HUES6 (cell line): ENCODE results near the gene AIG1.
"Not testable (repeated sequence)": the region's sequence is repeated elsewhere in the genome, so short reads cannot be mapped to it uniquely, and the experiment has no call there.

ENCODE experiments used
- H3K27ac ChIP-seq: 2 replicates; pipeline ENCODE4 v1.7.0; 2013; ENCODE audit warnings: low read depth, mild to moderate bottlenecking, low read length, inconsistent platforms
- H3K27me3 ChIP-seq: 2 replicates; pipeline ENCODE4 v1.6.1; 2013; ENCODE audit warnings: low read length; ENCODE audit not compliant: control insufficient read depth, insufficient read depth
- H3K36me3 ChIP-seq: 2 replicates; pipeline ENCODE4 v1.6.1; 2013; ENCODE audit warnings: low read length; ENCODE audit not compliant: control insufficient read depth, insufficient read depth
- H3K4me1 ChIP-seq: 2 replicates; pipeline ENCODE4 v1.6.1; 2013; ENCODE audit warnings: low read length; ENCODE audit not compliant: control insufficient read depth, insufficient read depth
- H3K4me3 ChIP-seq: 2 replicates; pipeline ENCODE4 v1.5.1; 2013; ENCODE audit warnings: low read depth, low read length
- H3K9ac ChIP-seq: one replicate; pipeline ENCODE4 v1.6.1; 2013; ENCODE audit warnings: mild to moderate bottlenecking, low read length
- H3K9me3 ChIP-seq: 2 replicates; pipeline ENCODE4 v1.6.1; 2013; ENCODE audit warnings: low read depth, low read length; ENCODE audit not compliant: control insufficient read depth, insufficient read depth

Gene AIG1

DNA sequence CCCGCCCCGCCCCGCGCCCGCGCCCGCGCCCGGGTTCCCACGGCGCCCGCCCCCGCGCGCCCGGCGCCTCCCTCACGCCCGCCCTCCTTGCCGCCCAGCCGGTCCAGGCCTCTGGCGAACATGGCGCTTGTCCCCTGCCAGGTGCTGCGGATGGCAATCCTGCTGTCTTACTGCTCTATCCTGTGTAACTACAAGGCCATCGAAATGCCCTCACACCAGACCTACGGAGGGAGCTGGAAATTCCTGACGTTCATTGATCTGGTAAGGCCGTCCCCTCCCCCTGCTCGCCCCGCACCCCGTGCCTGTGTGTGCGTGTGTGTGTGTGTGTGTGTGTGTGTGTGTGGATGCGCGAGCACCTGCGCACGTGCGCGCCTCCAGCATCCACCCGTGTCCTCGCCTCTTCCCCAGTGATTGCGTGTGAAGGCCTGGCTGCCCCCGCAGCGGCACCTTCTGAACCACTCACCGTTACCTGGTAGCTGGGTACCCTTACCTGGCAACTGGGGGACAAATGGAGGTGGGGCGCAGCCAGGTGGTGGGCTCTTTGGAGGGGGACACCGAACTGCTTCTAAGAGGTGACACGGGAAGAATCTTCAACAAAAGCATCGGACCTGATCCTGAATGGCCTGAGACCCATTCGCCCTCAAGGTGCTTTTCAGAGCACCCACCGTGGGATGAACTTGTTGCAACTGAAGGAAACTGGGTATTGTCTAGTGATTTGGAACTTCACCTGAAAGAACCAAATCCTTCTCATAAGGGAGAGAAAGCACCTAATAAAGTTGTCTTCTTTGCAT, at the start of gene AIG1:
Gene AIG1, plus strand, starts transcription at position 84 of the 791 bp plus-strand sequence. Its CDS starts 37 bp downstream, at position 121.
- Histone ChIP-seq H3K36me3 (no peaks in the 10 kb centered on the region), H3K27me3 (no peaks in the 10 kb centered on the region), H3K27ac (peak within 1 kb of the TSS; percentile 29), H3K4me1 (peaks cover 44% of the 10 kb centered on the region), H3K9ac (peak within 1 kb of the TSS; percentile 79), H3K9me3 (no peaks in the 10 kb centered on the region), H3K4me3 (peak within 1 kb of the TSS; percentile 93)

- no peak overlapping the region for H3K27ac ChIP-seq
- no peak overlapping the region for H3K4me3 ChIP-seq
- no peak overlapping the region for H3K9ac ChIP-seq
- H3K36me3 ChIP-seq = no peaks in the 10 kb centered on the region
- no peaks in the 10 kb centered on the region for H3K9me3 ChIP-seq
- no peaks in the 10 kb centered on the region for H3K4me1 ChIP-seq
- no peaks in the 10 kb centered on the region for H3K27me3 ChIP-seq
Observed at GRCh38 chr6:143014764-143015163, 45.9 kb upstream of the AIG1 start.

DNA sequence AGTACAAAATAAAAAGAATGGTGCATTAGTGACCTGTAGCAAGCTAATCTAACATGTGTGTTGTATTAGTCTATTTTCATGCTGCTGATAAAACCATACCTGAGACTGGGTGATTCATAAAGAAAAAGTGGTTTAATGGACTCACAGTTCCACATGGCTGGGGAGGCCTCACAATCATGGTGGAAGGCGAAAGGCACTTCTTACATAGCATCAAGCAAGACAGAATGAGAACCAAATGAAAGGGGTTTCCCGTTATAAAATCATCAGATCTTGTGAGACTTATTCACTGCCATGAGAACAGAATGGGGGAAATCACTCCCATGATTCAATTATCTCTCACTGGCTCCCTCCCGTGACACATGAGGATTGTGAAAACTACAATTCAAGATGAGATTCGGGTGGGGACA, 45.4 kb upstream of the AIG1 start:
- Histone ChIP-seq H3K4me1 (no peaks in the 10 kb centered on the region), H3K4me3 (no peak overlapping the region), H3K9ac (no peak overlapping the region), H3K9me3 (no peaks in the 10 kb centered on the region), H3K36me3 (no peaks in the 10 kb centered on the region), H3K27ac (no peak overlapping the region), H3K27me3 (no peaks in the 10 kb centered on the region)

DNA sequence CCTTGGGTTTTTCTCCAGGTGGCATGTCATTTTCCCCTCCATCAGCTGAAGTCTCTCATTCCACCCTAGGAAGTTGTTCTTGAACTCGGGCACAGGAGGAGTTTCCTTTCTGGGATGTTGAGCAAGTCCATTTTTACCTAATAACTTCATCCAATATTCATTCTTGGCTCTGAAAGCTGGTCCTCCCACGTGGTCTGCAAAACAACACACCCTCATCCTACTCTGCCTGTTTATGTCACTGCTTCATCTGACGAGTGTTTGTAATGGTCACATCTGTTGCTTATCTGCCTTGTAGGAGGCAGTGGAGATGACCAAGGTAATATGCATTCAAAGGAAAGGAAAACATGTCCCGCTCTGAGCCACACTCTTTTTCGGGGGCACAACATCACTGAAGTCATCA, 41.7 kb upstream of the AIG1 start:
- Histone ChIP-seq H3K27ac (no peak overlapping the region), H3K27me3 (no peaks in the 10 kb centered on the region), H3K4me3 (no peak overlapping the region), H3K36me3 (no peaks in the 10 kb centered on the region), H3K9me3 (no peaks in the 10 kb centered on the region), H3K4me1 (no peaks in the 10 kb centered on the region), H3K9ac (no peak overlapping the region)

DNA sequence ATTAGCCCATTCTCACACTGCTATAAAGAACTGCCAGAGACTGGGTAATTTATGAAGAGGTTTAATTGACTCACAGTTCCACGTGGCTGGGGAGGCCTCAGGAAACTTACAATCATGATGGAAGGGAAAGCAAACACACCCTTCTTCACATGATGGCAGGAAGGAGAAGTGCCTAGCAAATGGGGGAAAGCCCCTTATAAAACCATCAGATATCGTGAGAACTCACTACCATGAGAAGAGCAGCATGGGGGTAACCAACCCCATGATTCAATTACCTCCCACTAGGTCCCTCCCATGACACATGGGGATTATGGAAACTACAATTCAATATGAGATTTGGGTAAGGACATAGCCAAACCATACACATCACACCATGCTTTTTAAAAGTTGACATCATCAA, 39.8 kb upstream of the AIG1 start:
- not testable (repeated sequence) for H3K27ac ChIP-seq, H3K4me3 ChIP-seq, H3K27me3 ChIP-seq, H3K36me3 ChIP-seq, H3K9ac ChIP-seq, H3K4me1 ChIP-seq, H3K9me3 ChIP-seq

- H3K27me3 ChIP-seq = no peaks in the 10 kb centered on the region
Observed at GRCh38 chr6:143021543-143021942, 39.1 kb upstream of the AIG1 start.

DNA sequence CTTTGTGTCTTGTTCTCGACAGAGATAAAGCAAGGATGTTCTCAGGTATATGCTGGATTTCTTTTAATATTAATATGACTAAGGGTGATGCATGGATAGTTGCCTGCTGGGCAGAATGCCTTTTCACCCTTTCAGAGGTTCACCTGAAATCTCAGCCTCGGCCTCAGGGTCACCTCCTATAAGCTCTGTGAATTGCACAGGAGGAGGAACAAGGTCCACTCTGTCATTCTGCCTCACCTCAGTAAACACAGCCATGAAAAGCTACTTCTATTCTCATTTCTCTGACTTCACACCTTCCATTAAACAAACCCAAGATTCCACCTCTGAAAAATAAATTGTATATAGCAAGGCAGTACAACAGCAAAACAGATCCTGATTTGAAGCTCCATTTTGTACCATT, 38.1 kb upstream of the AIG1 start:
- Histone ChIP-seq H3K4me3 (no peak overlapping the region), H3K4me1 (no peaks in the 10 kb centered on the region), H3K27me3 (no peaks in the 10 kb centered on the region)

More at GRCh38 chr6:143021543-143021942, 39.1 kb upstream of the AIG1 start:
- Histone ChIP-seq H3K36me3 (no peaks in the 10 kb centered on the region), H3K4me1 (no peaks in the 10 kb centered on the region), H3K9me3 (no peaks in the 10 kb centered on the region), H3K9ac (no peak overlapping the region), H3K27ac (no peak overlapping the region), H3K4me3 (no peak overlapping the region)

GRCh38 chr6:143023695-143024094, 37.0 kb upstream of the AIG1 start:
- Histone ChIP-seq H3K27ac (no peak overlapping the region), H3K4me3 (no peak overlapping the region), H3K27me3 (no peaks in the 10 kb centered on the region), H3K36me3 (no peaks in the 10 kb centered on the region), H3K4me1 (no peaks in the 10 kb centered on the region), H3K9me3 (no peaks in the 10 kb centered on the region), H3K9ac (no peak overlapping the region)

More for the DNA sequence above, 38.1 kb upstream of the AIG1 start:
- no peaks in the 10 kb centered on the region for H3K9me3 ChIP-seq
- H3K27ac ChIP-seq = no peak overlapping the region
- no peaks in the 10 kb centered on the region for H3K36me3 ChIP-seq
- H3K9ac ChIP-seq = no peak overlapping the region

GRCh38 chr6:143024977-143025376, 35.7 kb upstream of the AIG1 start:
- no peak overlapping the region for H3K27ac ChIP-seq

DNA sequence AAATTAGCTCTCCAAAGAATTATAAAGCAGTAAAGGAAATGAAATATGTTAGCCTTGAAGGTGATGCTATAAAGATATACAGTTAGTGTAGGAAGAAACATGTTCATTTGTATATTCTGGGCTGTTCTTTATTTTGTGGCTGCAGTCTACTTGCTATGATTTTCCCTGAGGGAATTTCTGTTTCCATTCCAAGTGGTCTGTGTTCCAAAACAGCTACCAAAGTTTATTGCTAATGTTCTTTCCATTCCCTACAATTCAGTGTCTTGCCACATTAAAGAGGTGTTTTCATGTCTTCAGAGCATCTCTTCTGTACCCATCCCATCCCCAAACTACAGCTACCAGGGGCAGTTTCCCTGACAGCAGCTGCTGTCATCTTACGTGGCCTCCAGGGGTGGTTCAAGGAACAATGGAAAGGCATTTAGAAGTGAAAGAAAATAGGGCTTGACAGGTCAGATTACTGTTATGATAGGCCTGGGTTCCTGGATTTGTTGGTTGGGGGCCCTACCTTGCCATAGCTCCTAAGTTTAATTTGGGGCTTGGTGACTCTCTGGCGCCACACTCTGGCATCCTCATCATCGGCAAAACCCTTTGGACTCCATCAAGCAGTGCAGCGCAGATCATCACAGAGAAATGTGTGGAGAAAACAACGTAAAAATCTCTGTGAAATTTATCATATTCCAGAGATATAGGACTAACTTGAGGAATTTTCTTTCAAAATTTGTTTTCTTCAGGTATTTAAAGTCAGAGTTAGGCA, 33.8 kb upstream of the AIG1 start:
- no peak overlapping the region for H3K4me3 ChIP-seq
- no peaks in the 10 kb centered on the region for H3K9me3 ChIP-seq
- H3K27ac ChIP-seq = no peak overlapping the region
- H3K4me1 ChIP-seq = no peaks in the 10 kb centered on the region
- no peaks in the 10 kb centered on the region for H3K27me3 ChIP-seq
- H3K36me3 ChIP-seq = no peaks in the 10 kb centered on the region
- H3K9ac ChIP-seq = no peak overlapping the region

More at GRCh38 chr6:143024977-143025376, 35.7 kb upstream of the AIG1 start:
- Histone ChIP-seq H3K9ac (no peak overlapping the region), H3K27me3 (no peaks in the 10 kb centered on the region), H3K36me3 (no peaks in the 10 kb centered on the region), H3K4me1 (no peaks in the 10 kb centered on the region), H3K9me3 (no peaks in the 10 kb centered on the region), H3K4me3 (no peak overlapping the region)

- Histone ChIP-seq H3K4me1 (peaks cover 2% of the 10 kb centered on the region; the same call in 1 of the 2 replicates), H3K4me3 (no peak overlapping the region), H3K9me3 (no peaks in the 10 kb centered on the region), H3K36me3 (no peaks in the 10 kb centered on the region), H3K27me3 (no peaks in the 10 kb centered on the region), H3K27ac (no peak overlapping the region), H3K9ac (no peak overlapping the region)
Observed at GRCh38 chr6:143034689-143035334, 25.9 kb upstream of the AIG1 start.
